NK-92 (cell line): ENCODE data around the gene TENT5C.

ENCODE experiments used
- DNase-seq: peaks from one replicate; lab custom pipeline; 2025; ENCODE audit not compliant: unreplicated experiment; lab: John Stamatoyannopoulos, UW

Gene TENT5C

DNA sequence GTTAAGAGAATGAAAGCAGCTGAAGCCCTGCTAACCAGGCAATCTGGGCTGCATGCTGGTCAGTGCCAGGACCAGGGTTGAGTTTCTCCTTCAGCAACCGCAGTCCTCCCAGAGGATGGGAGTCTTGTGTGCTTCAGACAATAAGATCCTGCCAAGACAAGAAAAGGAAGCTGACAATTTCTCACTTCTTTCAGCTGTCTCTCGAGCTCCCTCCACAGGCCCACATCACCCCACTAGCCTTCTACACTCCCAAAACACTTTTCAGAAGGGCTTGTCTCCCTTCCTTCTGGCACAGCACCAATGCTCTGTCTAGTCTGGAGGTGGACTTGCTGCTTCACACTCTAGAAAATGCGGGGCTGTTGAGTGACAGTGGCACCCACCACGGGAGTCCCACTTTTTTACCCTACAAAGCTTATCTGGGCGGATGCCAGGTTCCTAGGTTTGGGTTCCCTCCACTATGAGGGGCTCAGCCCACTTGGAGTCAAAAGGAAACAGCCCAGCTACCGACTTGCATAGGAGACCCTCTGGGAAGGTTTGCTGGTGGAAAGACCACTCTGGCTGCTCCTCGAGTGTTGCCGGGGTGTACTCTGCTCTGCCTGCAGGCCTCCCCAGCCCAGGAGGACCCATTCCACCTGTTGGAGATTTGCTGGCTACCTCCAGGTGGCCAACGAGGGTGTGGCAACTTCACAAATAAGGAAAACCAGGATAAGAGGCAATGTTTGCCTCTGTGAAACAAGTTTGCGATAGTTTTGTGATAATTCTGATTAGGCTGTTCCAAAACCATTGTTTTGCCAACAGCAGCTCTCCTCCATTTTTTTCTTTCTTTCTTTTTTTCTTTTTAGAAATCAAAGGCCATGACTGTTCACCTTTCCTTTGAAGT lies 68.9 kb downstream of the TENT5C start:
- no peak for DNase-seq

DNA sequence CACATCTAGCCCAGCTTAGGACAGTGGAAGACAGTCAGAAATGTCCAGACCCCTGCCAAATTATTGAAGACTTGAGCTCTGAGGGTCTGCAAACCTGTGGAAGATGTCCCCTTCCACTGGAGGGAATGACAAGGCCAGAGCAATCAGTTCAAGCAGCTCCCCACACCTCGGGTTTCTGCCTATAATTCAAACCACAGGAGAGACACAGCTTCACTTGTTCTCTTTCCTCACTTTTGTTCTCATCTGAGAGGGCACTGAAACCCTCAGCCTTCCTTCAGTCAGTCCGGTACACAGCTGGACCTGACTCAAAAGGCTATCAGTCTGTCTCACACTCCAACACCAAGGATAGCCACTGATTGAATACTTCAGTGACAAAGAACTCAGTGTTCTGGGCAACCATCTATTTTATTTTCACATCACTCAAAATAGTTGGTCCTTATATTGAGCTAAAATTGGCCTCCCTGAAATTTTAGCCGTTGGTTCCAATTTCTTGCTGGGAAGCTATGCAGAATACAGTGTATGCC lies 70.1 kb downstream of the TENT5C start:
- no peak for DNase-seq

GRCh38 chr1:117676615-117677130 lies 70.8 kb downstream of the TENT5C start:
- DNase-seq, result no peak
